ENCODE results near the gene FARP1.

- TF ChIP-seq CTCF (IDR thresholded peaks at IDR 0.05): no peak
- TF ChIP-seq POLR2A (IDR thresholded peaks at IDR 0.05): no peak
- TF ChIP-seq EP300 (IDR thresholded peaks at IDR 0.05): no peak
Observed at GRCh38 chr13:98429531-98429930, 286.6 kb downstream of the FARP1 start.

Measured in gastroesophageal sphincter (tissue), 3 donors.